Right lobe of liver (tissue), 4 donors: ENCODE measurements around the gene FNDC3B.

Experiments used
- POLR2A ChIP-seq: fragments of 450-650 bp; IDR thresholded peaks from one replicate; pipeline ENCODE4 v1.6.1; 2017; ENCODE audit warnings: antibody characterized with exemption, mild to moderate bottlenecking
- TF ChIP-seq, protein P1 (sequence below), 4 donors: fragments of 200-600 bp in 3 of 4; fragments of 450-650 bp in 1 of 4; IDR thresholded peaks; one replicate each; pipeline versions ENCODE4 v1.5.1 to v1.8.0; 2016 to 2022; ENCODE audit warnings: antibody characterized with exemption in 4 of 4, mild to moderate bottlenecking in 2 of 4
- donor health status: DM: no; HTN: no; CAD: no.
- donor health status: DM: no; HTN: no; CAD: no.
- donor health status: DM: no; HTN: yes; CAD: no.

DNA sequence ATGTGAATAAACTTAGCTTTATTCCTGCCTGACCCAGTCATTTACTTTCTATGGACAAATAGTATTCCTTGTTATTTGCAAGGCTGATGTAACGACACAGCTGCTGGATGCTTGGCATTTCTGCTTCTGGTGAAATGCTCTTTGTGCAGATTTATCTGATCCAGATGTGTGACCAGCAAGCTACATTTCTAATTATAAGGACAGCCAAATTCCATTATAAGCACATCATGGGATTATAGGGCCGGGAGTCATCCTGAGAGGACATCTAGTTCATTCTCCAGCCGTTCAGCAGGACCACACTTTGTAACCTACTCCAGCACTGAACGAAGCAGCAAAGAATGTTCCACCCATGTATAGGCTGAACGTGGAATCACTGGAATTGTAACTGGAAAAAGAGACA, 42.9 kb downstream of the FNDC3B start:
- TF ChIP-seq, protein P1, sequence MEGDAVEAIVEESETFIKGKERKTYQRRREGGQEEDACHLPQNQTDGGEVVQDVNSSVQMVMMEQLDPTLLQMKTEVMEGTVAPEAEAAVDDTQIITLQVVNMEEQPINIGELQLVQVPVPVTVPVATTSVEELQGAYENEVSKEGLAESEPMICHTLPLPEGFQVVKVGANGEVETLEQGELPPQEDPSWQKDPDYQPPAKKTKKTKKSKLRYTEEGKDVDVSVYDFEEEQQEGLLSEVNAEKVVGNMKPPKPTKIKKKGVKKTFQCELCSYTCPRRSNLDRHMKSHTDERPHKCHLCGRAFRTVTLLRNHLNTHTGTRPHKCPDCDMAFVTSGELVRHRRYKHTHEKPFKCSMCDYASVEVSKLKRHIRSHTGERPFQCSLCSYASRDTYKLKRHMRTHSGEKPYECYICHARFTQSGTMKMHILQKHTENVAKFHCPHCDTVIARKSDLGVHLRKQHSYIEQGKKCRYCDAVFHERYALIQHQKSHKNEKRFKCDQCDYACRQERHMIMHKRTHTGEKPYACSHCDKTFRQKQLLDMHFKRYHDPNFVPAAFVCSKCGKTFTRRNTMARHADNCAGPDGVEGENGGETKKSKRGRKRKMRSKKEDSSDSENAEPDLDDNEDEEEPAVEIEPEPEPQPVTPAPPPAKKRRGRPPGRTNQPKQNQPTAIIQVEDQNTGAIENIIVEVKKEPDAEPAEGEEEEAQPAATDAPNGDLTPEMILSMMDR (IDR thresholded peaks at IDR 0.05): no peak
- no peak for TF ChIP-seq POLR2A
